ENCODE results near the gene FNTB.

Gene FNTB

DNA sequence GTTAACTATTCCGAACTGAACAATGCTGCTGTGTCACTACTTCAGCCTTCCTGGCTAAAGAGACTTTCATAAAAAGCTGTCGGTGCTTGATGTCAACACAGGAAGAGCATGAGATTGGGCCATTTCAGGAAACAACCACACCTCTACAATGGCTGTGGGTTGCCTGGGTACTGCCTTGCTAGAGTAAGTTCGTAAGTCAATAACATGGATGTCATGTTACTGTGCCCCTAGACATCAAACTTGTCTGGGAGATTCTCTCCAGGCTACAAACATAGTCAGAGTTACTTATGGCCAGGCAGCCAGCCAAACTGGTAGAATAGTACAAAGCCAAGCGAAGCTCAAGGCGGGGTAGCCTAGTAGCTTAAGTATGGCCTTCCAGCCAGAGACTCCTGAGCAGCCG is 92.5 kb downstream of the FNTB start:
- no peaks in the 10 kb centered on the region for H3K27me3 ChIP-seq (ENCODE audit: insufficient read depth, poor library complexity, severe bottlenecking)
- peak overlapping the region; percentile 65 for H3K27ac ChIP-seq (replicated peaks)
- DNase-seq (ENCODE audit: low read depth in 1 of 2, low spot score in 1 of 2): peak in 1 of 2 experiments; percentile 48
- TF ChIP-seq SPI1 (IDR thresholded peaks at IDR 0.05; ENCODE audit: borderline replicate concordance, low read depth): no peak
- TF ChIP-seq, protein P1, sequence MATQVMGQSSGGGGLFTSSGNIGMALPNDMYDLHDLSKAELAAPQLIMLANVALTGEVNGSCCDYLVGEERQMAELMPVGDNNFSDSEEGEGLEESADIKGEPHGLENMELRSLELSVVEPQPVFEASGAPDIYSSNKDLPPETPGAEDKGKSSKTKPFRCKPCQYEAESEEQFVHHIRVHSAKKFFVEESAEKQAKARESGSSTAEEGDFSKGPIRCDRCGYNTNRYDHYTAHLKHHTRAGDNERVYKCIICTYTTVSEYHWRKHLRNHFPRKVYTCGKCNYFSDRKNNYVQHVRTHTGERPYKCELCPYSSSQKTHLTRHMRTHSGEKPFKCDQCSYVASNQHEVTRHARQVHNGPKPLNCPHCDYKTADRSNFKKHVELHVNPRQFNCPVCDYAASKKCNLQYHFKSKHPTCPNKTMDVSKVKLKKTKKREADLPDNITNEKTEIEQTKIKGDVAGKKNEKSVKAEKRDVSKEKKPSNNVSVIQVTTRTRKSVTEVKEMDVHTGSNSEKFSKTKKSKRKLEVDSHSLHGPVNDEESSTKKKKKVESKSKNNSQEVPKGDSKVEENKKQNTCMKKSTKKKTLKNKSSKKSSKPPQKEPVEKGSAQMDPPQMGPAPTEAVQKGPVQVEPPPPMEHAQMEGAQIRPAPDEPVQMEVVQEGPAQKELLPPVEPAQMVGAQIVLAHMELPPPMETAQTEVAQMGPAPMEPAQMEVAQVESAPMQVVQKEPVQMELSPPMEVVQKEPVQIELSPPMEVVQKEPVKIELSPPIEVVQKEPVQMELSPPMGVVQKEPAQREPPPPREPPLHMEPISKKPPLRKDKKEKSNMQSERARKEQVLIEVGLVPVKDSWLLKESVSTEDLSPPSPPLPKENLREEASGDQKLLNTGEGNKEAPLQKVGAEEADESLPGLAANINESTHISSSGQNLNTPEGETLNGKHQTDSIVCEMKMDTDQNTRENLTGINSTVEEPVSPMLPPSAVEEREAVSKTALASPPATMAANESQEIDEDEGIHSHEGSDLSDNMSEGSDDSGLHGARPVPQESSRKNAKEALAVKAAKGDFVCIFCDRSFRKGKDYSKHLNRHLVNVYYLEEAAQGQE (IDR thresholded peaks at IDR 0.05; ENCODE audit: insufficient replicate concordance, low read depth): no peak
- no peak overlapping the region for H3K4me3 ChIP-seq (replicated peaks; ENCODE audit: insufficient read depth, low read length)

DNA sequence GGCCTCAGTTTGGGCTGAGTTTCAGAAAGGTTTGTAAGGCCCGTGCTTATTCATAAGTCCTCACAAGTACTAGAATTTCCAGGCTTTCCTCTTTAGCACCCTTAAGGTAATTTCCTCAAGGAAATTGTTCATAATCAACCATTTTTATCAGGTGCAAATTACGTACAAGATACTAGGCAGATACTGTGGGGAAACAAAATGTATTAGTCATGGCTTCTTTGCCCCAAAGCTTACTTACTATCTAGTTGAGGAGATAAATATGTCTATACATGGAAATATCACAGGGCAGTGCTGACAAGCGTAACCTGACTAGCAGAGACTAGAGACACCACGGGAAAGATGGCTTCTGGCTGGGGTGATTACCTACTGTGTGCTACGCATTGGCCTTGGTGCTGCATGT is 93.1 kb downstream of the FNTB start:
- H3K27me3 ChIP-seq (ENCODE audit: insufficient read depth, poor library complexity, severe bottlenecking): no peaks in the 10 kb centered on the region
- no peak overlapping the region for H3K4me3 ChIP-seq (replicated peaks; ENCODE audit: insufficient read depth, low read length)
- DNase-seq (ENCODE audit: low read depth in 1 of 2, low spot score in 1 of 2): no peak
- H3K27ac ChIP-seq (replicated peaks): peak overlapping the region; percentile 65
- TF ChIP-seq POLR2AphosphoS5 (IDR thresholded peaks at IDR 0.05; ENCODE audit: low read depth) (no peak), SPI1 (IDR thresholded peaks at IDR 0.05; ENCODE audit: borderline replicate concordance, low read depth) (no peak), GABPA (IDR thresholded peaks at IDR 0.05; ENCODE audit: low read depth) (no peak)
- TF ChIP-seq, protein P2, sequence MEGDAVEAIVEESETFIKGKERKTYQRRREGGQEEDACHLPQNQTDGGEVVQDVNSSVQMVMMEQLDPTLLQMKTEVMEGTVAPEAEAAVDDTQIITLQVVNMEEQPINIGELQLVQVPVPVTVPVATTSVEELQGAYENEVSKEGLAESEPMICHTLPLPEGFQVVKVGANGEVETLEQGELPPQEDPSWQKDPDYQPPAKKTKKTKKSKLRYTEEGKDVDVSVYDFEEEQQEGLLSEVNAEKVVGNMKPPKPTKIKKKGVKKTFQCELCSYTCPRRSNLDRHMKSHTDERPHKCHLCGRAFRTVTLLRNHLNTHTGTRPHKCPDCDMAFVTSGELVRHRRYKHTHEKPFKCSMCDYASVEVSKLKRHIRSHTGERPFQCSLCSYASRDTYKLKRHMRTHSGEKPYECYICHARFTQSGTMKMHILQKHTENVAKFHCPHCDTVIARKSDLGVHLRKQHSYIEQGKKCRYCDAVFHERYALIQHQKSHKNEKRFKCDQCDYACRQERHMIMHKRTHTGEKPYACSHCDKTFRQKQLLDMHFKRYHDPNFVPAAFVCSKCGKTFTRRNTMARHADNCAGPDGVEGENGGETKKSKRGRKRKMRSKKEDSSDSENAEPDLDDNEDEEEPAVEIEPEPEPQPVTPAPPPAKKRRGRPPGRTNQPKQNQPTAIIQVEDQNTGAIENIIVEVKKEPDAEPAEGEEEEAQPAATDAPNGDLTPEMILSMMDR (IDR thresholded peaks at IDR 0.05; ENCODE audit: insufficient read depth, low read length): no peak
- TF ChIP-seq, protein P1 (IDR thresholded peaks at IDR 0.05; ENCODE audit: insufficient replicate concordance, low read depth): no peak

DNA sequence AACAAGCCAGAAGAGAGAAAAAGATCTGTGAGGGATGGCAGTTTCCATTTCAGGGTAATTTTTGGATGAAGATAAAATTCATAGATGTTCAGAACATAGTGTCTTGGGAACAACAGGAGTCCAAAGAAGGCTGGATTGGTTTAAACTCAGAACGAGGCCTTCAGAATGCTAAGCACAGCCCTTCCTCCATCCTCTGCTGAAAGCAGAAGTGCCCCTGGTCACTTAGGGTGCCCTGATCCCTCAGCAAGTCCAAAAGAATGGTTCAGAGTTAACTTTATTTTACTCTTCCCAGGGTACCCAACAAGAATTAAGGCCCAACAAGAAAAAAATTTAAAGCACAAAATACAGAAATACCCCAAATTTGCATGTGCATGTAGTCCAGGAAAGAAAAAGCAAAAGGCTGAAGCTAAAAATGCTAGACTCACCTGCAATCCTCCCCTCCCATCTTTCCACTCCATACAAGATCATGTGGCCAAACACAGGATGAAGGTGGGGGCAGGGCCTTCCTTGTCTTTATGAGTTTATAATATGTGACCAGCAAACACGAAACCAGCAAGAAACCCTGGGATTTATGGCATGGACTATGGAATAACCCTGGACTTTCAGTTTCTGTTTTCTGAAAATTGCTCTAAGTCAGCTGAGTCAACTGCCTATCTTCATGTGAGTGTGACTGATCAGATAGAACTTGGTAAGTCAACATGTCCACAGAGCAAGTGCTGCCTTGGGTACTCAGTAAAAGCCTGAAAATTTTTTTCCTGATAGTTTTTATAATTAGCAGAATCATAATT is 94.5 kb downstream of the FNTB start:
- Histone ChIP-seq H3K27ac (replicated peaks) (no peak overlapping the region; the same call in 1 of the 2 replicates), H3K27me3 (ENCODE audit: insufficient read depth, poor library complexity, severe bottlenecking) (no peaks in the 10 kb centered on the region), H3K4me3 (replicated peaks; ENCODE audit: insufficient read depth, low read length) (no peak overlapping the region)
- no peak for DNase-seq (ENCODE audit: low read depth in 1 of 2, low spot score in 1 of 2)
- TF ChIP-seq, protein P2 (IDR thresholded peaks at IDR 0.05; ENCODE audit: insufficient read depth, low read length): no peak
- TF ChIP-seq SPI1 (IDR thresholded peaks at IDR 0.05; ENCODE audit: borderline replicate concordance, low read depth) (peak; percentile 47; the same call in 1 of the 2 replicates), GABPA (IDR thresholded peaks at IDR 0.05; ENCODE audit: low read depth) (no peak), POLR2AphosphoS5 (IDR thresholded peaks at IDR 0.05; ENCODE audit: low read depth) (no peak)
- TF ChIP-seq, protein P1 (IDR thresholded peaks at IDR 0.05; ENCODE audit: insufficient replicate concordance, low read depth): no peak

All from HL-60 (cell line).